ENCODE data around the gene GSS. TPM values are rescaled to one million over a fixed set of nuclear protein-coding genes. Genes with fewer than 3 reads are reported as not detected.
"Not testable (repeated sequence)": the region's sequence is repeated elsewhere in the genome, so short reads cannot be mapped to it uniquely, and the experiment has no call there.

The GSS gene
- total RNA-seq, 1 donor from 2014 or later, result 37.2 TPM

DNA sequence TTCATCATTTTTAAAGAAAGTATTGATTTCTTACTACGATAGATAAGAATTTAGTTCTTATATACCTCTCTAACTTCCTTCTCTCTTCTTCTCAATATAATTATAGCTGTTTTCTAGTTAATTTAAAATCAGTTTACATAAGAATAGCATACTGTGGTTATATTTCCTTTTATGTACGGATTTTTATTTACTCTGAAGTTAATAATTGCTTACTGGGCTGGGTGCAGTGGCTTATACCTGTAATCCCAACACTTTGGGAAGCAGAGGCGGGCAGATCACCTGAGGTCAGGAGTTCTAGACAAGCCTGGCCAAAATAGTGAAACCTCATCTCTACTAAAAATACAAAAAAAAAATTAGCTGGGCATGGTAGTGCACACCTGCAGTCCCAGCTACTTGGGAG lies 69.5 kb downstream of the GSS start:
- Mint-ChIP-seq H3K9me3 (ENCODE audit: unreplicated experiment) (no peaks in the 10 kb centered on the region), H3K4me3 (ENCODE audit: unreplicated experiment) (no peak overlapping the region), H3K27ac (ENCODE audit: unreplicated experiment) (no peak overlapping the region), H3K4me1 (ENCODE audit: unreplicated experiment) (peaks cover 1% of the 10 kb centered on the region), H3K36me3 (ENCODE audit: unreplicated experiment) (peaks cover 17% of the 10 kb centered on the region), H3K27me3 (ENCODE audit: unreplicated experiment) (no peaks in the 10 kb centered on the region)
- DNase-seq (ENCODE audit: extremely low spot score, unreplicated experiment), result no peak
- TF ChIP-seq, protein P1, sequence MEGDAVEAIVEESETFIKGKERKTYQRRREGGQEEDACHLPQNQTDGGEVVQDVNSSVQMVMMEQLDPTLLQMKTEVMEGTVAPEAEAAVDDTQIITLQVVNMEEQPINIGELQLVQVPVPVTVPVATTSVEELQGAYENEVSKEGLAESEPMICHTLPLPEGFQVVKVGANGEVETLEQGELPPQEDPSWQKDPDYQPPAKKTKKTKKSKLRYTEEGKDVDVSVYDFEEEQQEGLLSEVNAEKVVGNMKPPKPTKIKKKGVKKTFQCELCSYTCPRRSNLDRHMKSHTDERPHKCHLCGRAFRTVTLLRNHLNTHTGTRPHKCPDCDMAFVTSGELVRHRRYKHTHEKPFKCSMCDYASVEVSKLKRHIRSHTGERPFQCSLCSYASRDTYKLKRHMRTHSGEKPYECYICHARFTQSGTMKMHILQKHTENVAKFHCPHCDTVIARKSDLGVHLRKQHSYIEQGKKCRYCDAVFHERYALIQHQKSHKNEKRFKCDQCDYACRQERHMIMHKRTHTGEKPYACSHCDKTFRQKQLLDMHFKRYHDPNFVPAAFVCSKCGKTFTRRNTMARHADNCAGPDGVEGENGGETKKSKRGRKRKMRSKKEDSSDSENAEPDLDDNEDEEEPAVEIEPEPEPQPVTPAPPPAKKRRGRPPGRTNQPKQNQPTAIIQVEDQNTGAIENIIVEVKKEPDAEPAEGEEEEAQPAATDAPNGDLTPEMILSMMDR (IDR thresholded peaks at IDR 0.05), result no peak

DNA sequence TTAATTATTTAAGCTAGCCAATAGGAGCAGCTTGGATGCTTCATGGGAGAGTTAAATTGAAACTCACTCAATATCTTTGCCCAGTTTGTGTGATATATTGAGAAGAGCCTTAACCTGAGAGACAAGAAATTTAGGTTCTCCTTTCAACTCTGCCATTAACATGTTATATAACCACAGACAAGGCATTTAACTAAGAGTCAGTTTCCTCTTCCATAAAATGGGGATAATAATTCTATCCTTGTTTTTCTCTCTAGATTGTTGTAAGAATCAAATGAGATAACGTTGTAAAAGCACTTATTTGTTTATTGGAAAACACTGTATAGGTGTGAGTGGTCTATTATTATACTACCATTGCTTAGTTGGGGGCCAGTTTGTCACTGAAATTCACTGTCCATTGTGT lies 71.3 kb downstream of the GSS start:
- peaks cover 12% of the 10 kb centered on the region for H3K36me3 Mint-ChIP-seq (ENCODE audit: unreplicated experiment)
- no peaks in the 10 kb centered on the region for H3K9me3 Mint-ChIP-seq (ENCODE audit: unreplicated experiment)
- H3K4me1 Mint-ChIP-seq (ENCODE audit: unreplicated experiment), result peaks cover 4% of the 10 kb centered on the region
- H3K27ac Mint-ChIP-seq (ENCODE audit: unreplicated experiment), result no peak overlapping the region
- TF ChIP-seq, protein P1 (IDR thresholded peaks at IDR 0.05), result no peak
- no peak overlapping the region for H3K4me3 Mint-ChIP-seq (ENCODE audit: unreplicated experiment)
- no peaks in the 10 kb centered on the region for H3K27me3 Mint-ChIP-seq (ENCODE audit: unreplicated experiment)
- no peak for DNase-seq (ENCODE audit: extremely low spot score, unreplicated experiment)

DNA sequence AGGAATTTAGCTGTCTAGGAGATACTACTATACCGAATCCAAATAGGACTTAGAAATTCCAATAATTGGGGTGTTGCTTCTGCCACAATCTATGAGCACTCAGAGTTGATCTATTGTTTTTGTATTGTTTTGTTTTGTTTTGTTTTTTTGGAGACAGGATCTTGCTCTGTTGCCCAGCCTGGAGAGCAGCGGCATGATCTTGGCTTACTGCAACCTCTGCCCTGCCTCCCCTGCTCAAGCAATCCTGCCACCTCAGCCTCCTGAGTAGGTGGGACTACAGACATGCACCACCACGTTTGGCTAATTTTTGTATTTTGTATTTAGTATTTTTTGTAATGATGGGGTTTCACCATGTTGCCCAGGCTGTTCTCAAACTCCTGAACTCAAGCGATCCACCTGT lies 71.8 kb downstream of the GSS start:
- TF ChIP-seq, protein P1 (IDR thresholded peaks at IDR 0.05), result no peak
- Mint-ChIP-seq H3K27me3 (ENCODE audit: unreplicated experiment) (no peaks in the 10 kb centered on the region), H3K36me3 (ENCODE audit: unreplicated experiment) (peaks cover 12% of the 10 kb centered on the region), H3K4me3 (ENCODE audit: unreplicated experiment) (no peak overlapping the region), H3K4me1 (ENCODE audit: unreplicated experiment) (peaks cover 6% of the 10 kb centered on the region), H3K9me3 (ENCODE audit: unreplicated experiment) (no peaks in the 10 kb centered on the region), H3K27ac (ENCODE audit: unreplicated experiment) (no peak overlapping the region)
- DNase-seq (ENCODE audit: extremely low spot score, unreplicated experiment), result no peak

DNA sequence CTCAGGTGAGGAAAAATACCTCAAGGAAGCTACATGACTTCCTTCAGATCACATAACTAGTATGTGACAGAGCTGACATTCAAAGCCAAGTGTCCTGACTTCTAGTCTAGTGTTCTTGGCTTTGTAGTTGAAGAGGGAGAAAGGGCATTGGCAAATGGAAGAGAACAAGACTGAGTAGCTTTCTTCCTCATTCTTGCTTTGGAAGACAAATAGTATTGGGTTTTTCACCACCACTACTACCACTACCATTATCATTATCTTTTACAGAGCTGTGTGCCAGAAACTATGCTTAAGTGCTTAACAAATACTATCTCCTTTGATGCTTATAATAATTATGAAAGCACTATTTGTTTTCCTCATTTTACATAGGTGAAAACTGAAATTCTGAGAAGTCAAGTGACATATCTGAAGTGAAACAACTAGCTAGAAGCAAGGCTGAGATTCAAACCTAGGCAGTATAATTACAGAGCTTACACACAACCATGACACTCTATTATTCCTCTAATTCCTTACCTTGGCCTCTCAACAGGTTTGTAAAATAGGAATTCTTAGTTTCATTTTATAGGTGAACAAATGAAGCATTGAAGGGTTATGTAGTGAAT lies 72.4 kb downstream of the GSS start:
- DNase-seq (ENCODE audit: extremely low spot score, unreplicated experiment), result no peak
- Mint-ChIP-seq H3K27ac (ENCODE audit: unreplicated experiment) (no peak overlapping the region), H3K4me1 (ENCODE audit: unreplicated experiment) (peaks cover 7% of the 10 kb centered on the region), H3K4me3 (ENCODE audit: unreplicated experiment) (no peak overlapping the region), H3K27me3 (ENCODE audit: unreplicated experiment) (no peaks in the 10 kb centered on the region), H3K9me3 (ENCODE audit: unreplicated experiment) (no peaks in the 10 kb centered on the region), H3K36me3 (ENCODE audit: unreplicated experiment) (peaks cover 12% of the 10 kb centered on the region)
- TF ChIP-seq, protein P1 (IDR thresholded peaks at IDR 0.05), result no peak

DNA sequence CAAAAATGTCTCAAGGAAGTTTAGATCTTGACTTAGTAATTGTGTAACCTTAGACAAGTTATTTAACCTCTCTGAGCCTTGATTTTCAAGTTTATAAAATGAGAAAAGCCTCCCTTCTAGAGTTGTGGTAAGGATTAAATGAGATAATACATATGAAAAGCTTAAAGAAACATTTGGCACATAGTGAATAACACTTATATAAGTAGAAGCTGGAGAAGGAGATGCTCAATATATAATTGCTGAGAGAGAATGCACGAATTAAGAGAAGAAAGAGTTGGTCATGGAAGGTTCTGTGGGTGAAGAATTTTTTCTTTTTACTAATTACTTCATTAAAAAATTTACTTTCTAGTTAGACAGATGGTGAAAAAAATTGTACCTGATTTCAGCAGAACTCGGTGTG lies 73.9 kb downstream of the GSS start:
- Mint-ChIP-seq H3K4me1 (ENCODE audit: unreplicated experiment) (peaks cover 14% of the 10 kb centered on the region), H3K27me3 (ENCODE audit: unreplicated experiment) (no peaks in the 10 kb centered on the region), H3K4me3 (ENCODE audit: unreplicated experiment) (no peak overlapping the region), H3K36me3 (ENCODE audit: unreplicated experiment) (peaks cover 12% of the 10 kb centered on the region), H3K27ac (ENCODE audit: unreplicated experiment) (no peak overlapping the region), H3K9me3 (ENCODE audit: unreplicated experiment) (no peaks in the 10 kb centered on the region)
- TF ChIP-seq, protein P1 (IDR thresholded peaks at IDR 0.05), result no peak
- no peak for DNase-seq (ENCODE audit: extremely low spot score, unreplicated experiment)

DNA sequence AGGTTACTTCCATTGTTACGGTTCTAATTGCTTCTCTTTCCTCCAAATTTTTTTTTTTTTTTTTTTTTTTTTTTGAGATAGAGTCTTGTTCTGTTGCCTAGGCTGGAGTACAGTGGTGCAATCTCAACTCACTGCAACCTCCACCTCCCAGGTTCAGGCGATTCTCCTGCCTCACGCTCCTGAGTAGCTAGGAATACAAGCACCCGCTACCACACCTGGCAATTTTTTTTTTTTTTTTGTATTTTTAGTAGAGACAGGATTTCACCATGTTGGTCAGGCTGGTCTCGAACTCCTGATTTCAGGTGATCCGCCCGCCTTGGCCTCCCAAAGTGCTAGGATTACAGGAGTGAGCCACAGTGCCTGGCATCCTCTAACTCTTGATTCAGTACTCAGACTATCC lies 74.6 kb downstream of the GSS start:
- H3K27me3 Mint-ChIP-seq (ENCODE audit: unreplicated experiment); H3K9me3 Mint-ChIP-seq (ENCODE audit: unreplicated experiment); H3K4me3 Mint-ChIP-seq (ENCODE audit: unreplicated experiment); DNase-seq (ENCODE audit: extremely low spot score, unreplicated experiment); H3K27ac Mint-ChIP-seq (ENCODE audit: unreplicated experiment); H3K36me3 Mint-ChIP-seq (ENCODE audit: unreplicated experiment): not testable (repeated sequence)
- peaks cover 14% of the 10 kb centered on the region for H3K4me1 Mint-ChIP-seq (ENCODE audit: unreplicated experiment)
